K562 (cell line): ENCODE data around the gene UGP2. TPM values are rescaled to one million over a fixed set of nuclear protein-coding genes. Genes with fewer than 3 reads are reported as not detected.

Source experiments
- GABPA ChIP-seq: fragments of 200-800 bp; sonication (Bioruptor generic); conservative IDR thresholded peaks from 2 replicates; pipeline ENCODE4 v1.6.1; 2016; ENCODE audit warnings: low read depth, missing genetic modification characterization, missing compliant biosample characterization
- HCFC1 ChIP-seq: IDR thresholded peaks from 2 replicates; pipeline ENCODE4 v1.6.1; 2012; ENCODE audit warnings: low read depth, low read length, improper control_type of control experiment
- MTF1 ChIP-seq: fragments of 250-450 bp; sonication (Bioruptor Pico); IDR thresholded peaks from 2 replicates; pipeline ENCODE4 v1.9.0; 2021; ENCODE audit warnings: moderate library complexity, mild to moderate bottlenecking, inconsistent platforms, borderline replicate concordance
- NCOR1 ChIP-seq: fragments of 450-650 bp; IDR thresholded peaks from 2 replicates; pipeline ENCODE4 v1.6.1; 2016; ENCODE audit warnings: mild to moderate bottlenecking, moderate library complexity
- RUNX1 ChIP-seq: sonication (generic); IDR thresholded peaks from 2 replicates; pipeline ENCODE4 v1.6.1; 2016; ENCODE audit warnings: antibody characterized with exemption, low read depth
- TBL1XR1 ChIP-seq, 2 experiments: IDR thresholded peaks; 2 replicates each; pipeline ENCODE4 v1.6.1; 2012; ENCODE audit warnings: improper control_type of control experiment in 2 of 2, low read length in 2 of 2, mild to moderate bottlenecking in 1 of 2
- ZBTB1 ChIP-seq: sonication (generic); formaldehyde crosslinking; IDR thresholded peaks from 2 replicates; pipeline ENCODE4 v1.8.1; 2023; ENCODE audit warnings: missing genetic modification reagents, low read depth, mild to moderate bottlenecking, borderline replicate concordance
- ZFPM2 ChIP-seq: fragments of 250-450 bp; sonication (Bioruptor Pico); IDR thresholded peaks from 2 replicates; pipeline ENCODE4 v1.5.1; 2022; ENCODE audit warnings: mild to moderate bottlenecking
- ZNF134 ChIP-seq: fragments of 250-450 bp; sonication (Bioruptor Pico); conservative IDR thresholded peaks from 2 replicates; pipeline ENCODE4 v1.4.0; 2020
- ZNF436 ChIP-seq: fragments of 250-450, 450-650 bp; sonication (Bioruptor Pico); formaldehyde crosslinking; IDR thresholded peaks from 2 replicates; pipeline ENCODE4 v1.7.0; 2020; ENCODE audit warnings: mild to moderate bottlenecking
- polyA plus RNA-seq, 8 experiments: library from polyadenylated mRNA; depleted of rRNA in 4 of 8; stranded (reverse) in 5 of 8; unstranded in 3 of 8; fragments of >200 nt; fragmentation: Nextera tagmentation in 2 of 8; fragmentation: Illumina TruSeq in 1 of 8; extraction: Ambion mirVana in 2 of 8; extraction: Trizol in 1 of 8; gene quantifications; 2 replicates each; pipeline versions ENCODE4 v1.2.1 to v1.2.3, GENCODE V29; 2011 to 2014; ENCODE audit warnings: inconsistent platforms in 1 of 8, missing spikeins in 1 of 8
- total RNA-seq, 7 experiments: library from RNA; depleted of rRNA in 6 of 7; stranded (reverse); fragments of >200 nt in 6 of 7; fragmentation: Illumina TruSeq in 2 of 7; extraction: Trizol in 2 of 7; gene quantifications; 2 replicates each; pipeline versions ENCODE4 v1.2.1 to v1.2.3, GENCODE V29; 2011 to 2021; ENCODE audit warnings: low replicate concordance in 1 of 7
- TF ChIP-seq, protein P1 (sequence below): sonication (generic); formaldehyde crosslinking; IDR thresholded peaks from 2 replicates; pipeline ENCODE4 v1.8.1; 2022; ENCODE audit warnings: missing genetic modification reagents
- TF ChIP-seq, protein P2 (sequence below), 2 experiments: fragments of 150-350 bp in 1 of 2; IDR thresholded peaks; 2 replicates each; pipeline ENCODE4 v1.6.1; 2012 to 2016; ENCODE audit warnings: low read depth in 2 of 2, low read length in 2 of 2, mild to moderate bottlenecking in 1 of 2, moderate library complexity in 1 of 2
- TF ChIP-seq, protein P3 (sequence below): IDR thresholded peaks from 2 replicates; pipeline ENCODE4 v1.6.1; 2011; ENCODE audit warnings: borderline replicate concordance, low read depth, mild to moderate bottlenecking, moderate library complexity, low read length; ENCODE audit not compliant: insufficient read depth, poor library complexity, severe bottlenecking
- TF ChIP-seq, protein P4 (sequence below): fragments of 250-450 bp; sonication (Bioruptor Pico); IDR thresholded peaks from 2 replicates; pipeline ENCODE4 v1.5.0; 2020; ENCODE audit warnings: mild to moderate bottlenecking, borderline replicate concordance
- TF ChIP-seq, protein P5 (sequence below): fragments of 450-650 bp; IDR thresholded peaks from 2 replicates; pipeline ENCODE4 v1.6.1; 2018; ENCODE audit not compliant: partially characterized antibody

The UGP2 gene
- total and polyA plus RNA-seq, 9 of the 15 experiments (the other 6 are each of a cell fraction or from before 2014, with no cell fraction given): 25.2 to 69.3 (median 58.9) TPM

DNA sequence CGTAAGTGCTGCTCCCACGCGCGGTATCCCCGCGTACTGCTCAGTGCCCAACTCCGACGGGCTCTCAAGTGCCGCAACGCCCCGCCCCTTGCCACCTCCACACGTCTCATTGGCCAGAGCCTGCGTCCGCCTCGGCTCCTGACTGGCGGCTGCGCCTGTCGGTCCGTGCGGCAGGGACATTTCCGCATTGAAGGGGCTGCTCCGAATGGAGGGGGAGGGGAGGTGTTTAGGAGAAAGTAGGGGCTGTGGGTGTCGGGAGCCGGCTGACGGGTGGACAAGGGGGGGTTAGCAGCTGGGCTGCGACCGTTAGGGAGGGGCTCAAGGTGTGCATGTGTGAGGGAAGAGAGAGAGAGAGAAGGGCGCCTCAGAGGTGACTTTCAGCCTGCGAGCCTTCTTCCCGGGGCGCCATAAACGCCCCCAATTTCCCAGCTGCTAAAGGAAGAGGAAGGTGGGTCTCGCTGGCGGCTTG lies 877 bp upstream of the UGP2 start (continued):
- TF ChIP-seq, protein P1, sequence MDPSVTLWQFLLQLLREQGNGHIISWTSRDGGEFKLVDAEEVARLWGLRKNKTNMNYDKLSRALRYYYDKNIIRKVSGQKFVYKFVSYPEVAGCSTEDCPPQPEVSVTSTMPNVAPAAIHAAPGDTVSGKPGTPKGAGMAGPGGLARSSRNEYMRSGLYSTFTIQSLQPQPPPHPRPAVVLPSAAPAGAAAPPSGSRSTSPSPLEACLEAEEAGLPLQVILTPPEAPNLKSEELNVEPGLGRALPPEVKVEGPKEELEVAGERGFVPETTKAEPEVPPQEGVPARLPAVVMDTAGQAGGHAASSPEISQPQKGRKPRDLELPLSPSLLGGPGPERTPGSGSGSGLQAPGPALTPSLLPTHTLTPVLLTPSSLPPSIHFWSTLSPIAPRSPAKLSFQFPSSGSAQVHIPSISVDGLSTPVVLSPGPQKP (CRISPR knock-in tag): no peak
- TF ChIP-seq ZBTB1 (no peak), GABPA (peak; percentile 65), HCFC1 (peak; percentile 9; the same call in 1 of the 2 replicates), RUNX1 (no peak), MTF1 (CRISPR knock-in tag) (no peak), ZFPM2 (CRISPR knock-in tag) (no peak), ZNF134 (CRISPR knock-in tag) (no peak), TBL1XR1 (IDR thresholded peaks at IDR 0.05; ENCODE audit: low read length in 2 of 2) (no peak; a peak in 1 of 4 replicates), ZNF436 (no peak), NCOR1 (peak; percentile 58)
- TF ChIP-seq, protein P2, sequence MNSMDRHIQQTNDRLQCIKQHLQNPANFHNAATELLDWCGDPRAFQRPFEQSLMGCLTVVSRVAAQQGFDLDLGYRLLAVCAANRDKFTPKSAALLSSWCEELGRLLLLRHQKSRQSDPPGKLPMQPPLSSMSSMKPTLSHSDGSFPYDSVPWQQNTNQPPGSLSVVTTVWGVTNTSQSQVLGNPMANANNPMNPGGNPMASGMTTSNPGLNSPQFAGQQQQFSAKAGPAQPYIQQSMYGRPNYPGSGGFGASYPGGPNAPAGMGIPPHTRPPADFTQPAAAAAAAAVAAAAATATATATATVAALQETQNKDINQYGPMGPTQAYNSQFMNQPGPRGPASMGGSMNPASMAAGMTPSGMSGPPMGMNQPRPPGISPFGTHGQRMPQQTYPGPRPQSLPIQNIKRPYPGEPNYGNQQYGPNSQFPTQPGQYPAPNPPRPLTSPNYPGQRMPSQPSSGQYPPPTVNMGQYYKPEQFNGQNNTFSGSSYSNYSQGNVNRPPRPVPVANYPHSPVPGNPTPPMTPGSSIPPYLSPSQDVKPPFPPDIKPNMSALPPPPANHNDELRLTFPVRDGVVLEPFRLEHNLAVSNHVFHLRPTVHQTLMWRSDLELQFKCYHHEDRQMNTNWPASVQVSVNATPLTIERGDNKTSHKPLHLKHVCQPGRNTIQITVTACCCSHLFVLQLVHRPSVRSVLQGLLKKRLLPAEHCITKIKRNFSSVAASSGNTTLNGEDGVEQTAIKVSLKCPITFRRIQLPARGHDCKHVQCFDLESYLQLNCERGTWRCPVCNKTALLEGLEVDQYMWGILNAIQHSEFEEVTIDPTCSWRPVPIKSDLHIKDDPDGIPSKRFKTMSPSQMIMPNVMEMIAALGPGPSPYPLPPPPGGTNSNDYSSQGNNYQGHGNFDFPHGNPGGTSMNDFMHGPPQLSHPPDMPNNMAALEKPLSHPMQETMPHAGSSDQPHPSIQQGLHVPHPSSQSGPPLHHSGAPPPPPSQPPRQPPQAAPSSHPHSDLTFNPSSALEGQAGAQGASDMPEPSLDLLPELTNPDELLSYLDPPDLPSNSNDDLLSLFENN (IDR thresholded peaks at IDR 0.05; ENCODE audit: low read depth in 2 of 2, low read length in 2 of 2): peak in 1 of 2 experiments; percentile 54; a peak in 1 of 4 replicates
- TF ChIP-seq, protein P3, sequence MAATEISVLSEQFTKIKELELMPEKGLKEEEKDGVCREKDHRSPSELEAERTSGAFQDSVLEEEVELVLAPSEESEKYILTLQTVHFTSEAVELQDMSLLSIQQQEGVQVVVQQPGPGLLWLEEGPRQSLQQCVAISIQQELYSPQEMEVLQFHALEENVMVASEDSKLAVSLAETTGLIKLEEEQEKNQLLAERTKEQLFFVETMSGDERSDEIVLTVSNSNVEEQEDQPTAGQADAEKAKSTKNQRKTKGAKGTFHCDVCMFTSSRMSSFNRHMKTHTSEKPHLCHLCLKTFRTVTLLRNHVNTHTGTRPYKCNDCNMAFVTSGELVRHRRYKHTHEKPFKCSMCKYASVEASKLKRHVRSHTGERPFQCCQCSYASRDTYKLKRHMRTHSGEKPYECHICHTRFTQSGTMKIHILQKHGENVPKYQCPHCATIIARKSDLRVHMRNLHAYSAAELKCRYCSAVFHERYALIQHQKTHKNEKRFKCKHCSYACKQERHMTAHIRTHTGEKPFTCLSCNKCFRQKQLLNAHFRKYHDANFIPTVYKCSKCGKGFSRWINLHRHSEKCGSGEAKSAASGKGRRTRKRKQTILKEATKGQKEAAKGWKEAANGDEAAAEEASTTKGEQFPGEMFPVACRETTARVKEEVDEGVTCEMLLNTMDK: no peak
- TF ChIP-seq, protein P4, sequence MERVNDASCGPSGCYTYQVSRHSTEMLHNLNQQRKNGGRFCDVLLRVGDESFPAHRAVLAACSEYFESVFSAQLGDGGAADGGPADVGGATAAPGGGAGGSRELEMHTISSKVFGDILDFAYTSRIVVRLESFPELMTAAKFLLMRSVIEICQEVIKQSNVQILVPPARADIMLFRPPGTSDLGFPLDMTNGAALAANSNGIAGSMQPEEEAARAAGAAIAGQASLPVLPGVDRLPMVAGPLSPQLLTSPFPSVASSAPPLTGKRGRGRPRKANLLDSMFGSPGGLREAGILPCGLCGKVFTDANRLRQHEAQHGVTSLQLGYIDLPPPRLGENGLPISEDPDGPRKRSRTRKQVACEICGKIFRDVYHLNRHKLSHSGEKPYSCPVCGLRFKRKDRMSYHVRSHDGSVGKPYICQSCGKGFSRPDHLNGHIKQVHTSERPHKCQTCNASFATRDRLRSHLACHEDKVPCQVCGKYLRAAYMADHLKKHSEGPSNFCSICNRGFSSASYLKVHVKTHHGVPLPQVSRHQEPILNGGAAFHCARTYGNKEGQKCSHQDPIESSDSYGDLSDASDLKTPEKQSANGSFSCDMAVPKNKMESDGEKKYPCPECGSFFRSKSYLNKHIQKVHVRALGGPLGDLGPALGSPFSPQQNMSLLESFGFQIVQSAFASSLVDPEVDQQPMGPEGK (CRISPR knock-in tag): no peak
- TF ChIP-seq, protein P5, sequence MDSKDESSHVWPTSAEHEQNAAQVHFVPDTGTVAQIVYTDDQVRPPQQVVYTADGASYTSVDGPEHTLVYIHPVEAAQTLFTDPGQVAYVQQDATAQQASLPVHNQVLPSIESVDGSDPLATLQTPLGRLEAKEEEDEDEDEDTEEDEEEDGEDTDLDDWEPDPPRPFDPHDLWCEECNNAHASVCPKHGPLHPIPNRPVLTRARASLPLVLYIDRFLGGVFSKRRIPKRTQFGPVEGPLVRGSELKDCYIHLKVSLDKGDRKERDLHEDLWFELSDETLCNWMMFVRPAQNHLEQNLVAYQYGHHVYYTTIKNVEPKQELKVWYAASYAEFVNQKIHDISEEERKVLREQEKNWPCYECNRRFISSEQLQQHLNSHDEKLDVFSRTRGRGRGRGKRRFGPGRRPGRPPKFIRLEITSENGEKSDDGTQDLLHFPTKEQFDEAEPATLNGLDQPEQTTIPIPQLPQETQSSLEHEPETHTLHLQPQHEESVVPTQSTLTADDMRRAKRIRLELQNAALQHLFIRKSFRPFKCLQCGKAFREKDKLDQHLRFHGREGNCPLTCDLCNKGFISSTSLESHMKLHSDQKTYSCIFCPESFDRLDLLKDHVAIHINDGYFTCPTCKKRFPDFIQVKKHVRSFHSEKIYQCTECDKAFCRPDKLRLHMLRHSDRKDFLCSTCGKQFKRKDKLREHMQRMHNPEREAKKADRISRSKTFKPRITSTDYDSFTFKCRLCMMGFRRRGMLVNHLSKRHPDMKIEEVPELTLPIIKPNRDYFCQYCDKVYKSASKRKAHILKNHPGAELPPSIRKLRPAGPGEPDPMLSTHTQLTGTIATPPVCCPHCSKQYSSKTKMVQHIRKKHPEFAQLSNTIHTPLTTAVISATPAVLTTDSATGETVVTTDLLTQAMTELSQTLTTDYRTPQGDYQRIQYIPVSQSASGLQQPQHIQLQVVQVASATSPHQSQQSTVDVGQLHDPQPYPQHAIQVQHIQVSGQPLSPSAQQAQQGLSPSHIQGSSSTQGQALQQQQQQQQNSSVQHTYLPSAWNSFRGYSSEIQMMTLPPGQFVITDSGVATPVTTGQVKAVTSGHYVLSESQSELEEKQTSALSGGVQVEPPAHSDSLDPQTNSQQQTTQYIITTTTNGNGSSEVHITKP: peak; percentile 38
